ENCODE measurements around the gene GBA2. TPM values are rescaled to one million over a fixed set of nuclear protein-coding genes. Genes with fewer than 3 reads are reported as not detected.
A peak's percentile ranks its signal among the peaks of the same experiment; 100 is the strongest.

The GBA2 gene
- total RNA-seq, 1 donor from 2014 or later, result 43.6 TPM

- DNase-seq, result no peak
Measured at GRCh38 chr9:35714579-35715252, 34.3 kb downstream of the GBA2 start.

- DNase-seq, result no peak
Measured at GRCh38 chr9:35714123-35714522, 34.9 kb downstream of the GBA2 start.

- no peak for DNase-seq
Measured at GRCh38 chr9:35713578-35713977, 35.5 kb downstream of the GBA2 start.

GRCh38 chr9:35712762-35713400, 36.1 kb downstream of the GBA2 start:
- no peak for DNase-seq

- no peak for DNase-seq
Measured at GRCh38 chr9:35711501-35712428, 37.3 kb downstream of the GBA2 start.

GRCh38 chr9:35710818-35711500, 38.1 kb downstream of the GBA2 start:
- no peak for DNase-seq

GRCh38 chr9:35708146-35708545, 40.9 kb downstream of the GBA2 start:
- no peak for DNase-seq

GRCh38 chr9:35706951-35707350, 42.1 kb downstream of the GBA2 start:
- DNase-seq, result no peak

- no peak for DNase-seq
Measured at GRCh38 chr9:35705836-35706430, 43.1 kb downstream of the GBA2 start.

- no peak for DNase-seq
Measured at GRCh38 chr9:35705372-35705771, 43.7 kb downstream of the GBA2 start.

- DNase-seq, result no peak
Measured at GRCh38 chr9:35703906-35704672, 44.9 kb downstream of the GBA2 start.

- DNase-seq, result no peak
Measured at GRCh38 chr9:35702696-35703095, 46.3 kb downstream of the GBA2 start.

- DNase-seq, result no peak
Measured at GRCh38 chr9:35700942-35701341, 48.1 kb downstream of the GBA2 start.

GRCh38 chr9:35700031-35700430, 49.0 kb downstream of the GBA2 start:
- no peak for DNase-seq

- DNase-seq, result no peak
Measured at GRCh38 chr9:35698231-35698630, 50.8 kb downstream of the GBA2 start.

GRCh38 chr9:35697486-35697885, 51.5 kb downstream of the GBA2 start:
- no peak for DNase-seq

- peak; percentile 61 for DNase-seq
Measured at GRCh38 chr9:35696520-35697215, 52.4 kb downstream of the GBA2 start.

GRCh38 chr9:35695943-35696401, 53.1 kb downstream of the GBA2 start:
- peak; percentile 32 for DNase-seq

GRCh38 chr9:35691757-35692301, 57.2 kb downstream of the GBA2 start:
- DNase-seq, result peak; percentile 45

- no peak for DNase-seq
Measured at GRCh38 chr9:35691334-35691650, 57.7 kb downstream of the GBA2 start.
